Measurements from ENCODE around the gene UBC. TPM values are rescaled to one million over a fixed set of nuclear protein-coding genes. Genes with fewer than 3 reads are reported as not detected.

The UBC gene
- total RNA-seq, 4 donors from 2014 or later: 1,267 to 2,383 (median 1,576) TPM

DNA sequence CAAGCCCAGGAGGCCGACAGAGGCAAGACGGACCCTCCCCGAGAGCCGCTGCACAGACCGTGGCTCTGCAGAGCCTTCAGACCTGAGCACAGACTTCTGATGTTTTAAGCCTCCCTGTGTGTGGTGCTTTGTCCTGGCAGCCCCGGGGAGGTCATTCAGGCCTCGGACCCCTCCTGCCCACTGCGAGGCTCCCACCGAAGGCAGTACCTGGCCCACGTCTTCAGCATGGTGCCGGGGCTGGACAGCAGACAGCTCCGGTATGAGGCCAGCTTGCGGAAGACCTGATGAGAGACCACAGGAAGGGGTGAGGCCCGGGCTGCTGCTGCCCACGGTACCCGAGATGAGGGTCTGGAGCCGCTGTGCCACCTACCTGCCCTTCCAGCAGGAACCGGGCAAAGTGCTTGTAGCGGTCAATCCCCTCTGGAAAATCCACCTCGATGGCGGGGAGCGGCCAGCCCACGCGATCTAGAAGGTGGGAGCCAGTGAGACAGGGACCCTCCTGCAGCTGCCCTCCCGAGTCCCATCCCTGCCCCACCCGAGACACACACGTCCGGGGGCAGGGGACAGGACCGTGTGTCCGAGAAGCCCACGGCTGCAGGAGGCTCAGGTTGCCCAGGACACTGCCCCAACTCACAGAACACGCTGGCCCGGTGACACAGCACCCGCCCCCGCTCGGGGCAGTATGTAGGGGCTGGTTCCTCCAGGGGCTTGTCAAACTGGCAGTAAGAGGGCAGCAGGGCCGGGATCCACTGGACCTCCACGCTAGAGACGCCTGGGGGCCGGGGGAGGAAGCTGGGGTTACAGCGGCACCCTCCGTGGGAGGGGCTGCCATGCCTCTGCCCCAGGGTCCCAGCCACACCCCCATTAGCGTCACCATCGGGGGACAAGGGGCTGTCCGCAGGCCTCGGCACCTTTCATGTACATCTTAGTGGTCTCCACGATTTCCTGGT is 35.6 kb upstream of the UBC start:
- Histone ChIP-seq H3K36me3 (peaks cover 34 to 98% (median 84%) of the 10 kb centered on the region in 4 donors), H3K27ac (replicated peaks in 1 of 4) (no peak overlapping the region), H3K4me3 (no peak overlapping the region), H3K9me3 (no peaks in the 10 kb centered on the region), H3K4me1 (peaks cover 0 to 7% (median 0%) of the 10 kb centered on the region in 4 donors), H3K27me3 (no peaks in the 10 kb centered on the region)
- no peak for TF ChIP-seq POLR2AphosphoS5 (IDR thresholded peaks at IDR 0.05)
- TF ChIP-seq, protein P1, sequence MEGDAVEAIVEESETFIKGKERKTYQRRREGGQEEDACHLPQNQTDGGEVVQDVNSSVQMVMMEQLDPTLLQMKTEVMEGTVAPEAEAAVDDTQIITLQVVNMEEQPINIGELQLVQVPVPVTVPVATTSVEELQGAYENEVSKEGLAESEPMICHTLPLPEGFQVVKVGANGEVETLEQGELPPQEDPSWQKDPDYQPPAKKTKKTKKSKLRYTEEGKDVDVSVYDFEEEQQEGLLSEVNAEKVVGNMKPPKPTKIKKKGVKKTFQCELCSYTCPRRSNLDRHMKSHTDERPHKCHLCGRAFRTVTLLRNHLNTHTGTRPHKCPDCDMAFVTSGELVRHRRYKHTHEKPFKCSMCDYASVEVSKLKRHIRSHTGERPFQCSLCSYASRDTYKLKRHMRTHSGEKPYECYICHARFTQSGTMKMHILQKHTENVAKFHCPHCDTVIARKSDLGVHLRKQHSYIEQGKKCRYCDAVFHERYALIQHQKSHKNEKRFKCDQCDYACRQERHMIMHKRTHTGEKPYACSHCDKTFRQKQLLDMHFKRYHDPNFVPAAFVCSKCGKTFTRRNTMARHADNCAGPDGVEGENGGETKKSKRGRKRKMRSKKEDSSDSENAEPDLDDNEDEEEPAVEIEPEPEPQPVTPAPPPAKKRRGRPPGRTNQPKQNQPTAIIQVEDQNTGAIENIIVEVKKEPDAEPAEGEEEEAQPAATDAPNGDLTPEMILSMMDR (IDR thresholded peaks at IDR 0.05): no peak
- no peak for TF ChIP-seq EP300 (IDR thresholded peaks at IDR 0.05)
- TF ChIP-seq POLR2A (IDR thresholded peaks at IDR 0.05; ENCODE audit: low read depth): no peak
- no peak for DNase-seq (ENCODE audit: extremely low spot score)
- 91% methylated on average over 26 of the region's 47 CpGs for WGBS
- intact Hi-C loops (cut with DNase I): no loop called here

DNA sequence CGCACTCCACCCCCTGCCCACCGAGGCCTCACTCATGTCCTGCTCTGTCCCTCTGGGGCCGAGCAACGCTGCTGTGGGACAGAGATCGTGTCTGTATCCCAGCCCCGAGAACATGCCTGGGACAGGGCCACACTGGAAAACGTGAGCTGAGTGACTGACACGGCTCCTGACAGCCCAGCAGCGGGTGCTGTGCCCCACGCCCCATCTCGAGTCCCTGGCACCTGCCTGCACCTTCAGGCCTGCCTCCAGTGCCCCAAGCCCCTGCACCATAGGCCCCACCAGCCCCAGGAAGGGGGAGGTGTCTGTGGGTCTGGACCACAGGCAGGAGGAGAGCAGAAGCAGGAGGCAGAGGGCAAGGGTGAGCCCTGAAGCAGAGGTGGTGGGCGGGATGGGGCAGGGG is 34.6 kb upstream of the UBC start:
- WGBS: 94% methylated on average over 8 of the region's 12 CpGs
- Histone ChIP-seq H3K27me3 (no peaks in the 10 kb centered on the region), H3K4me1 (peaks cover 0 to 7% (median 0%) of the 10 kb centered on the region in 4 donors), H3K9me3 (no peaks in the 10 kb centered on the region), H3K27ac (replicated peaks in 1 of 4) (no peak overlapping the region), H3K4me3 (no peak overlapping the region), H3K36me3 (peaks cover 30 to 93% (median 78%) of the 10 kb centered on the region in 4 donors)
- intact Hi-C loops (cut with DNase I): no loop called here
- DNase-seq (ENCODE audit: extremely low spot score): no peak
- TF ChIP-seq, protein P1 (IDR thresholded peaks at IDR 0.05): no peak
- no peak for TF ChIP-seq POLR2A (IDR thresholded peaks at IDR 0.05; ENCODE audit: low read depth)
- no peak for TF ChIP-seq POLR2AphosphoS5 (IDR thresholded peaks at IDR 0.05)
- TF ChIP-seq EP300 (IDR thresholded peaks at IDR 0.05): no peak

DNA sequence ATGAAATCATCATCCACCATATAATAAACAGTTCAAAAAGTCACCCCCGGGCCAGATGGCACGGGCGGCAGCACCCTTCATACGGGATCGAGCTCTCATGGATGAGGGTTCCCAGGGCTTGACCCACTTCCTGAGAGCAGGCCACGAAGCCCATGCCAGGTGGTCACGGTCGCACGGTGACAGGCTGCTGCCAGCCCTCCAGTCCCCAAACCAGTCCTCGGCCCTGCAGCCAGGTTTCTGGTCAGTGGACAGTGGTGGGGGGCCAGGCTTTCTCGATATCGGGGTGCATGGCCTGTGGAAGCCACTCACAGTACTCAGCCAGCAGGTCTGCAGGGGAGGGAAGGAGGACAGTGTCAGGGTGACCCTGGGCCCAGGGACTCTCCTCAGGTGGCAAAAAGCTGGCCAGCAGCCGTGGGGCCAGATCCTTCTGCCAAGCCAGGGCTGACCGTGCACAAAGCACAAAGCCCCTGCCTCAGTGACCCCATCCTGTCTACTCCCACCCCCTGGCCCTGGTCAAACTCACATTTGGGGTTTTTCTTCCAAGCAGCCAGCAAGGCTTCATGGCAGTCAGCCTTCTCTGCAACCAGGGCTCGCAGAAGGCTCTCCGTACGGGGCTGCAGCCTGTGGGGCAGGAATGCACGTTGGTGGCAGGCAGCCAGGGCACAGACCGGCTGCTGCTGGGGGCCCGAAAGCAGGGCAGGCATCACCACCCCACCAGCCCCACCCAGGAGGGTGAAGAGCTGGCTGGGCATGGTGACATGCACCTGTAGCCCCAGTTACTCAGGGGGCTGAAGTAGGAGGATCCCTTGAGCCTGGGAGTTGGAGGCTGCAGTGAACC is 33.3 kb upstream of the UBC start:
- Histone ChIP-seq H3K27me3 (no peaks in the 10 kb centered on the region), H3K27ac (replicated peaks in 1 of 4) (no peak overlapping the region), H3K9me3 (no peaks in the 10 kb centered on the region), H3K4me3 (no peak overlapping the region), H3K4me1 (peaks cover 0 to 7% (median 0%) of the 10 kb centered on the region in 4 donors), H3K36me3 (peaks cover 30 to 88% (median 72%) of the 10 kb centered on the region in 4 donors)
- DNase-seq (ENCODE audit: extremely low spot score): no peak
- intact Hi-C loops (cut with DNase I): no loop called here
- TF ChIP-seq EP300 (IDR thresholded peaks at IDR 0.05): no peak
- TF ChIP-seq POLR2A (IDR thresholded peaks at IDR 0.05; ENCODE audit: low read depth): no peak
- TF ChIP-seq POLR2AphosphoS5 (IDR thresholded peaks at IDR 0.05): no peak
- TF ChIP-seq, protein P1 (IDR thresholded peaks at IDR 0.05): no peak
- 92% methylated on average over 6 of the region's 20 CpGs for WGBS

DNA sequence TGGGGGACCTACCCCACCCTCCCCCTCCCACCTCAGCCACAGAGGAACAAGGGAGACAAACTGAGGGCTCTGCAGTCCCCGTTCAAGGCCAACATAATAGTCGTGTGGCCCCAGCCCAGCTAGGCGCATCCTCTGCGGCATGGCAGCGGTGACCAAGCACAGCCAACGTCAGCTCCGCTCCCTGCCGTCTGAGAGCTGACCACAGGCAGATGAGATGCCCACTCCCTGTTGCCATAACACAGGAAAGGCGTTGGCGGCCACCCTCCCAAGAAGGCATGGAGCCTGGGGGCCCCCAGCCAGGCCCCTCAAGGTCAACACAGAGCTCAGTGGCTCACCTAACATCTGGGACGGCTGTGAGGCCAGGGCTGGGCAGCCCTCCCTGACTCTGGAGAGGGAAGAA is 32.6 kb upstream of the UBC start:
- Histone ChIP-seq H3K9me3 (no peaks in the 10 kb centered on the region), H3K27ac (replicated peaks in 1 of 4) (no peak overlapping the region), H3K4me3 (no peak overlapping the region), H3K4me1 (peaks cover 0 to 7% (median 0%) of the 10 kb centered on the region in 4 donors), H3K36me3 (peaks cover 28 to 80% (median 65%) of the 10 kb centered on the region in 4 donors), H3K27me3 (no peaks in the 10 kb centered on the region)
- TF ChIP-seq POLR2A (IDR thresholded peaks at IDR 0.05; ENCODE audit: low read depth) (no peak), POLR2AphosphoS5 (IDR thresholded peaks at IDR 0.05) (no peak), EP300 (IDR thresholded peaks at IDR 0.05) (no peak)
- TF ChIP-seq, protein P1 (IDR thresholded peaks at IDR 0.05): no peak
- WGBS: 80% methylated on average over 3 of the region's 11 CpGs
- no peak for DNase-seq (ENCODE audit: extremely low spot score)
- intact Hi-C loops (cut with DNase I): no loop called here

Measured in esophagus muscularis mucosa (tissue), 4 donors.